GM23248 (cell line): ENCODE data around the gene NDUFAB1.

ENCODE experiments used
- EZH2 ChIP-seq: fragments of 200-600 bp; sonication (generic); IDR thresholded peaks from 2 replicates; pipeline ENCODE4 v1.6.1; 2018; ENCODE audit warnings: antibody characterized with exemption, mild to moderate bottlenecking; ENCODE audit not compliant: insufficient read depth, poor library complexity, severe bottlenecking
- EZH2phosphoT487 ChIP-seq: fragments of 200-600 bp; sonication (generic); IDR thresholded peaks from 2 replicates; pipeline ENCODE4 v1.6.1; 2018; ENCODE audit warnings: antibody characterized with exemption, moderate library complexity, mild to moderate bottlenecking, low read depth; ENCODE audit not compliant: insufficient read depth

- TF ChIP-seq EZH2 (no peak), EZH2phosphoT487 (no peak)
These were observed 31.3 kb downstream of the NDUFAB1 start for GRCh38 chr16:23564575-23565363.
